Left renal cortex interstitium (tissue), 4 donors: ENCODE data around the gene PPARGC1A. TPM values are rescaled to one million over a fixed set of nuclear protein-coding genes. Genes with fewer than 3 reads are reported as not detected.

Source experiments
- DNase-seq, 4 donors: peaks; one replicate each; pipeline ENCODE4 v3.0.0-alpha.2; 2013; ENCODE audit warnings: low read depth in 4 of 4, low spot score in 2 of 4, missing footprints in 1 of 4
- polyA plus RNA-seq, 4 donors: library from polyadenylated mRNA; unstranded; fragments of 120-200 nt; gene quantifications; one replicate each; pipeline ENCODE4 v1.2.1, GENCODE V29; 2013; ENCODE audit not compliant: insufficient read length in 4 of 4

Gene PPARGC1A
- polyA plus RNA-seq = 10 to 100 TPM; 24.5 to 30.8 (median 28.8) TPM

GRCh38 chr4:23889814-23890341 is at the start of gene PPARGC1A:
Gene PPARGC1A (minus strand): TSS chr4:23890047. CDS start chr4:23889957, 90 bp downstream.
- DNase-seq = peak in 2 of 4 donors; percentile 51 to 73

- no peak for DNase-seq
These were observed 48.9 kb upstream of the PPARGC1A start for GRCh38 chr4:23938796-23939195.

- no peak for DNase-seq
These were observed 47.3 kb upstream of the PPARGC1A start for GRCh38 chr4:23937173-23937572.

- DNase-seq = no peak
These were observed 45.1 kb upstream of the PPARGC1A start for GRCh38 chr4:23934915-23935314.

- no peak for DNase-seq
These were observed 44.4 kb upstream of the PPARGC1A start for GRCh38 chr4:23934223-23934622.

- DNase-seq = no peak
These were observed 43.1 kb upstream of the PPARGC1A start for GRCh38 chr4:23932901-23933308.

- no peak for DNase-seq
These were observed 42.3 kb upstream of the PPARGC1A start for GRCh38 chr4:23932186-23932585.

GRCh38 chr4:23931489-23931830 is 41.6 kb upstream of the PPARGC1A start:
- DNase-seq = no peak

- DNase-seq = peak; percentile 17 to 38 (median 32)
These were observed 41.1 kb upstream of the PPARGC1A start for GRCh38 chr4:23930750-23931488.

GRCh38 chr4:23929248-23929647 is 39.4 kb upstream of the PPARGC1A start:
- no peak for DNase-seq

- no peak for DNase-seq
These were observed 34.7 kb upstream of the PPARGC1A start for GRCh38 chr4:23924556-23924955.

- DNase-seq = no peak
These were observed 34.0 kb upstream of the PPARGC1A start for GRCh38 chr4:23923840-23924239.

- no peak for DNase-seq
These were observed 33.3 kb upstream of the PPARGC1A start for GRCh38 chr4:23923141-23923540.

GRCh38 chr4:23922541-23923111 is 32.8 kb upstream of the PPARGC1A start:
- no peak for DNase-seq

- no peak for DNase-seq
These were observed 32.2 kb upstream of the PPARGC1A start for GRCh38 chr4:23922013-23922412.

GRCh38 chr4:23921447-23921845 is 31.6 kb upstream of the PPARGC1A start:
- DNase-seq = no peak

GRCh38 chr4:23920716-23921446 is 31.0 kb upstream of the PPARGC1A start:
- no peak for DNase-seq

GRCh38 chr4:23920296-23920695 is 30.4 kb upstream of the PPARGC1A start:
- no peak for DNase-seq

GRCh38 chr4:23916282-23916681 is 26.4 kb upstream of the PPARGC1A start:
- no peak for DNase-seq

GRCh38 chr4:23915459-23916132 is 25.7 kb upstream of the PPARGC1A start:
- DNase-seq = no peak
